ENCODE data around the gene MYO5C.

The MYO5C gene, protein sequence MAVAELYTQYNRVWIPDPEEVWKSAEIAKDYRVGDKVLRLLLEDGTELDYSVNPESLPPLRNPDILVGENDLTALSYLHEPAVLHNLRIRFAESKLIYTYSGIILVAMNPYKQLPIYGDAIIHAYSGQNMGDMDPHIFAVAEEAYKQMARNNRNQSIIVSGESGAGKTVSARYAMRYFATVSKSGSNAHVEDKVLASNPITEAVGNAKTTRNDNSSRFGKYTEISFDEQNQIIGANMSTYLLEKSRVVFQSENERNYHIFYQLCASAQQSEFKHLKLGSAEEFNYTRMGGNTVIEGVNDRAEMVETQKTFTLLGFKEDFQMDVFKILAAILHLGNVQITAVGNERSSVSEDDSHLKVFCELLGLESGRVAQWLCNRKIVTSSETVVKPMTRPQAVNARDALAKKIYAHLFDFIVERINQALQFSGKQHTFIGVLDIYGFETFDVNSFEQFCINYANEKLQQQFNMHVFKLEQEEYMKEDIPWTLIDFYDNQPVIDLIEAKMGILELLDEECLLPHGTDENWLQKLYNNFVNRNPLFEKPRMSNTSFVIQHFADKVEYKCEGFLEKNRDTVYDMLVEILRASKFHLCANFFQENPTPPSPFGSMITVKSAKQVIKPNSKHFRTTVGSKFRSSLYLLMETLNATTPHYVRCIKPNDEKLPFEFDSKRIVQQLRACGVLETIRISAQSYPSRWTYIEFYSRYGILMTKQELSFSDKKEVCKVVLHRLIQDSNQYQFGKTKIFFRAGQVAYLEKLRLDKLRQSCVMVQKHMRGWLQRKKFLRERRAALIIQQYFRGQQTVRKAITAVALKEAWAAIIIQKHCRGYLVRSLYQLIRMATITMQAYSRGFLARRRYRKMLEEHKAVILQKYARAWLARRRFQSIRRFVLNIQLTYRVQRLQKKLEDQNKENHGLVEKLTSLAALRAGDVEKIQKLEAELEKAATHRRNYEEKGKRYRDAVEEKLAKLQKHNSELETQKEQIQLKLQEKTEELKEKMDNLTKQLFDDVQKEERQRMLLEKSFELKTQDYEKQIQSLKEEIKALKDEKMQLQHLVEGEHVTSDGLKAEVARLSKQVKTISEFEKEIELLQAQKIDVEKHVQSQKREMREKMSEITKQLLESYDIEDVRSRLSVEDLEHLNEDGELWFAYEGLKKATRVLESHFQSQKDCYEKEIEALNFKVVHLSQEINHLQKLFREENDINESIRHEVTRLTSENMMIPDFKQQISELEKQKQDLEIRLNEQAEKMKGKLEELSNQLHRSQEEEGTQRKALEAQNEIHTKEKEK (N-terminal part only)

DNA sequence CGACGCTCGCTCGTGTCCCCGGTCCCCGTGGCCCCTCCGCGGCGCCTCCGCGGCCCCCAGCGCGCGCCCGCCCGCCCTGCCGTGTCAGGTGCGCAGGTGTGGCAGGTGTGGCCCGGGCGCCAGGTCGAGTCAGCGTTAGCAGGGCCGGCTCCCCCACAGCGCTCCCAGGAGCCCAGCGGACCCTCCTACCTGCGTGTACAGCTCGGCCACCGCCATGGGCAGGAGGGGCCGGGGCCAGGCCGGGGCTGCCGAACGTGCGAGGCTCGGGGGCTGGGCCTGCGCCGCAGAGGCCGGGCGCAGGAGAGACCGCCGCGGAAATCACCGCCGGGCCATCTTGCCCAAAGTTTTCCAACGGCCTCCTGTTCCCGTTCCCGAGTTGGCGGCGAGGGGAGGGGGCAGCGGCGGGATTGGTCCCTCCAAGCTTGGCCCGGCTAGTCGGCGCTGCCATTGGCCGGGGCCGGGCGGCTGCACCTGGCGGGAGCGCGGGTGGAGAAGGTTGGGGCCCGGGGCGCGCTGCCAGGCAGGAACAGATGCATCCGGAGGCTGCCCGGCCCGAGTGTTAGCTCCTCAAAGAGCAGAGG, at the start of gene MYO5C:
Gene MYO5C (minus strand): TSS at position 384 of the 581 bp plus-strand sequence. CDS start 168 bp downstream, at position 216.
- no peak for DNase-seq (ENCODE audit: low read depth in 2 of 2)

DNA sequence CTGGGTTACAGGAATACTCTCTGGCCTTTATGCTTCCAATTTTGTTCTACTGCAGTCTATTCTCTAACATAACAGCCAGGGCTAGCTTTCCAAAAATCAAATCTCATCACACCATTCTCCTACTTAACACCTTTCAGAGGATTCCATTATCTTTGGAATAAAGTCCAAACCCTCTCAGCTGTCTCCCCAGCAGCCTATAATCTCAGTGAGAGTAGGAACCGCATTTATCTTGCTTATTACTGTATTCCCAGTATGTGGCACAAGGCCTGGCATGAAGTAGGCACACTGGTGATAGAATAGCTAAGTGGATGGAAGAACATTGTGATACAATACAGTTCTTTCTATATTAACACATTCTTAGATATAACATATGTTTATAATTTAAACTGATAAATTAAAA, 49.0 kb upstream of the MYO5C start:
- no peak for DNase-seq (ENCODE audit: low read depth in 2 of 2)

DNA sequence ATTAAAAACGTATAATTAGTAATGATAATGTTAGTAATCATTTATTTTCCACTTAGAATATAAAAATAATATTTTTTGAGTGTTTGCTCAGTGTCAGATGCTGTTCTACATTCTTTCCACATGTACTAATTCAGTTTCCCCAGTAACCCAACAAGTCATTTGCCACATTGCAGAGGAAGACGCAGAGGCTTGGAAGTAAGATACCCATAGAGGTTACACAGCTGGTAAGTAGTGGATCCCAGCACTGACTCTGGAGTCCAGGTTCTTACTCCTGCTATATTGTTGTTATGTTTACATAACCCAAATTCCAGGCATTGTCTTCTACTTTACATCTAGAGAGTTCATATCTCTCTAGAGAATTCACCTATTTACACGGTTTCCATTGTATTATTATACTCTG, 48.2 kb upstream of the MYO5C start:
- DNase-seq (ENCODE audit: low read depth in 2 of 2), result no peak

DNA sequence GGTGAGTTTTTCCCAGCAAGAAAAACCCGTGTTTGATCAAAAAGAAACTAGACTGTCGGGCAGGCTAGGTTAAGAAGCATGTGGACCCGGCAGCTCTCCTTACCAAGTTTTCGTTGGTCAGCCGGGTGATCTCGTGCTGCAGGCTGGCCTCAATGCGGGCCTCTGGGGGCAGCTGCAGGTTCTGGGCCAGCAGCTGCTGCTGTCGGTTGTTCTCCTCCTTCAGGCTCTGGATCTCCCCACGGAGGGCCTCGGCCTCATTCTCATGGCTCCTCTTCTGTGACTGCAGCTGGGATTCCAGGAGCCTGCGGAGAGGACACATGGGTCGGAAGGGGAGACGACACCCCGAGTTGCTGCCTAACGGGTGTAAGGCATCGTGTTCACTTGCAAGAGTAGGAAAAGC, 44.5 kb upstream of the MYO5C start:
- no peak for DNase-seq (ENCODE audit: low read depth in 2 of 2)

DNA sequence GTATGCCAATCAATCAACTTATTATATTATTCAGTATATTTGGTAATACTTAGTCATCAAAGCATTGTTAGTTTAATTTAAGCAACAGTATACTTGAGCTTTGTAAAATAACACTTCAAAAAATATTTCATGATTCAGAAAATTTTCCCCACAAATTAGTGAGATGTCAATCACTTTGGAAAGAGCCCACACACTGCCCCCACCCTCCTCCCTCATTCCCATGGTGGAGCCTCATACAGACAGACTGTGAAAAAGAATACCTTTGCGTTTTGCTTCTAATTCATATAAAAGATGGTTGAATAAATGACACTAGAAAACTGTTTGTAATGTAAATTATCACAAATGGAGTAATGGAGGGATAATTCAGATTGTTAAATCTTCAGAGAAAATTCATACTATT, 43.3 kb upstream of the MYO5C start:
- no peak for DNase-seq (ENCODE audit: low read depth in 2 of 2)

DNA sequence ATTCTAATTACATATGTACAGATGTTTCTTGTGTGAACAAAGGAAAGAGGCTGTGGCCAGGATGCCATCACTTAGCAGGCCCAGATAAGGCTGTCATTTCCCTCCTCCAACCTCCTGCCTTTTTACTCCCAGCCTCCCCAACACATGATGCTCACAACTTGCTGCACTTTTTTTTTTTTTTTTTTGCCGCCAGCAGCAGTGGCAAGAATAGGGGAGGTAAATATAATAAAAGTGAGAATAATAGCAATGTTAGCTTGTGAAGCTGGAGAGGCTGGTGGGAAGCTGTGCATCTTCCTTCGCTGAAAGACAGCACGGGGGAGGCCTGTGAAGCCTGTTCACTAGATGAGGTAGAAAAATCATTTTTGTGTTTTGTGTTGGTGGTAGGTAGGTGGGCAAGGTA, 42.5 kb upstream of the MYO5C start:
- DNase-seq (ENCODE audit: low read depth in 2 of 2), result no peak

DNA sequence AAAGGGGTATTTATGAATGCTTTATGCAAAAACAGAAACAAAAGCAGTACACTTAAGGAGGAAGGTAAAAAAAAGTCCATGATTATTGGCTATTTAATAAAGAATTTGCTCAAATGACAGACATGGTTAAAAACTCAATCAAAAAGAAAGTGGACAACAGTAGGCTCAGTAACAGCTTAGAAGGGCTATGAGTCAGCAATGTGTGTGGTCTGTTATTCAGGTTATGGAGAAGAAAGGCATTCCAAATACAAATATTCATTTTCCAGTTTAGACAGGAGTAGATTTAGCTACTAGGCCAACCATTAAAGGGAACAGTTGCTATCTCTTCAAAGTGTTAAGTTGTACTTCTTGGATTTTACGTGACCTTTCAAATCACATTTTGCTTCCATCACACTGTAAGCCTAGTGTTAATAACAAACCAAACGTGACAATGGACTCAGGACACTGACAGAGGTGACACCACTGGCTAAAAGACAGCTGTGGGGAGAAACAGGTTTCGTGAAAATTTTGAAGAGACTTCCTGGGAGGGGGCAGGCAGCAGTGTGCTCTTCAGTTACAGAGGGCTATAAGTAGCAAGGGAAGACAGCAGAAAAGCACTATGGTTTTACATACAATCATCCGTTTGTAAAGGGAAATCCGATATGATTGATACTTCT, 41.7 kb upstream of the MYO5C start:
- no peak for DNase-seq (ENCODE audit: low read depth in 2 of 2)

DNA sequence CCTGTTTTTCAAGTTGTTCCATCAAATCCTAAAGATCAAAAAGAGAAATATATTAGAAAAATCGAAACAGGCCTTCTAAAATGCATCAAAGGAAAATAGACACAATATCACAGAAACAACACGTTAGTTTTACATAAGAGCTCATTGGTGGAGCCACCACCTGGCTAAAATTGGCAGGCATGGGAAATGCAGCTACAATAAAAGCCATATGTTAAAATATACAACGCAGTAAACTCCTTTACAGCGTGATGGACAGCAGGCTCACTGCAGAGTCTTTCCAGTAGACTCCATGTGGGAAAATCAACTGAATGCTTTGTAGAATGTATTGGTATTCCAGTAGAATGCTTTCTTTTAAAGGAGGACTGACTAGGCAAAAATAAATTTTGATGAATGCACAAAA, 40.9 kb upstream of the MYO5C start:
- DNase-seq (ENCODE audit: low read depth in 2 of 2), result no peak

DNA sequence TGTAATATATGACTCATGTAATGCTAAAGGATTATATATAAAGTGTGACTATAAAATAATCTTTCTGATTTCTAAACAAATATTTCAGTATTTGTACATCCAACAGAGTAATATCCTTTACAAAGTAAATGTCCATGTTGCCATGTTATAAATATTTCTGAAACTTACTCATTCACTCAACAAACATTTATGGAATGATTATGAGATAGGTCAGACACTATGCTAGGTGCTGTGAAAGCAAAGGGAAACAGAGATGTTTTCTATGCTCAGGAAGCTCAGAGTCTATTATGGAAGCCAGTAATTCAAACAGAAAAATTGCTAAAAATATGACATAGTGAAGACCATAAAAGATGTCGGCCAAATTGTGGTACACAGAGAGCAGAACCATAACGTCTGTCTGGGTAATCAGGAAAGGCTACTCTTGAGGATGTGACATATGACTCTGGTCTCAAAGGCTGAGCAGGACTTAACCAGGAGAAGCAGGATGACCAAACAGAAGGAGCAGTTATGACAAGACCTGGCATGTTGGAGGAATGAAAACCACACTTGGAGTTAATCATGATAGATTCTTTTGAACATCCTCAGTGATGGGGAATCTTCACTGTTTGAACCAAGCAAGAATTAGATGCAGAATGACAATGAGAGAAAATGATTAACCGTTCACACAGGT, 39.0 kb upstream of the MYO5C start:
- no peak for DNase-seq (ENCODE audit: low read depth in 2 of 2)

DNA sequence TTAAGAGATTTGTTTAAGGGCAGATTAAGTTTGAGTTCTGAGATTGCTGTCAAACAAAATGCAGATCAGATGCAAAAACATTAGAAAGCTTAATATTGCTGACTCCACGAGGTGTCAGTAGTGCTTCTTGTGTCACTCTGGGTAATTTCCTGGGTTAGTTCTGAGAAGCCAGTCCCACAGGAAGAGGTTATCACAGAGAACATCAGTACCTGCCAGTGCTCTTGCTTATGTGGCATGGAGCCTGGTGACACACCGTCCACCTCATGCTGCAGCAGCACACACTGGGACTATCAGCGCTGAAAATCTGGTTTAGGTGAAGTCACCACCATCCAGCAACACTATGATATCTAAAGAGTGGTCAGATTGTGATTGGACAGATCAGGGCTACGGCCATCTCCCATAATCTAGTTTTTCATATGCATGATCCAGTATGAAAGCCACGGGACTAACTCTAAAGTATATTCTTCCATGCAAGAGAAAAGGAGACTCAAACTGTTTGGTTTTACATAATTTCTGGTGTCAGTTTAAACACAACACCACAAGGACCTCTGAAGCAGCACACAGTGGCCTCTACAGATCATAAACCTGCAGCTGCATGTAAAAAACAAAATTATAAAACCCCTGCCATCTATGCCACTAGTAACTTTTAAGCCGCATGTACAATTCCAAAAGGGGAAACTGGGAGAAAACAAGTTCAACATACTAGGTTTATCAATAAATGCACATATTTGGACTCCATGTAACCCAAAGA, 36.1 kb upstream of the MYO5C start:
- peak; percentile 26 to 42 for DNase-seq (ENCODE audit: low read depth in 2 of 2)

DNA sequence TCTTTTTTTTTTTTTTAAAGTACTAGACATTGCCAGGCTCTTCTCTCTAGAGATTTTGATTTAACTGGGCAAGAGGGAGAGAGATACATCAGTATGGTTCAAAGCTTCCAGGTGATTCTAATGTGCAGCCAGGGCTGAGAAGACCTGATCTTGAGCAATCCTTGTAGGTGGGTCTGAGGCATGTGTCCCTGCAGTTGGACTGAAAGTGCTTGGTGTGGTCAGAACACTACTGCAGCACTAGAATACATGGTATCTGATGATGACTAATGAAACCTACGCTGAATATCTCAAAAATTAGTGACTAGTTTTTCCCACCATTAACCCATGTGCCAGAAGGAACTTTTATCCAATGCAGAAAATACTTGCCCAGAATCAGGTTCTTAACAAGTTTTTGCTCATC, 34.4 kb upstream of the MYO5C start:
- no peak for DNase-seq (ENCODE audit: low read depth in 2 of 2)

DNA sequence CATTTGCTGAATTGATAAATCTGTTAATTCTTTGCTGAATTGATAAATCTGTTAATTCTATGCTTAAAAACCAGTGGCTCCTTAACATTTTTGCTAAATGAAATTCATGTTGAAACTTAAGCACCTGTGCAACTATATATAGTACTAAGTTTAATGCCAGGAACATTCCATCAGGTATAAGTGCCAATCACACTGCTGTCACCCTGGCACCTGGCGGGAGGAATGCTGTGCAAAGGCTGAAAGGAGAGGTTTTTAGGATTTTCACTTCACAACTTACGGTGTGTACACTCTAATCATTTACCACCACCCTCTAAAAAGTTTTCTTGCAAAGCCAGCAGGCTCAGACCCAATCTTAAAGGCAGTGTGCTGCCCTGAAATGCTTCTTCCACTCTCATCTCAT, 33.5 kb upstream of the MYO5C start:
- no peak for DNase-seq (ENCODE audit: low read depth in 2 of 2)

DNA sequence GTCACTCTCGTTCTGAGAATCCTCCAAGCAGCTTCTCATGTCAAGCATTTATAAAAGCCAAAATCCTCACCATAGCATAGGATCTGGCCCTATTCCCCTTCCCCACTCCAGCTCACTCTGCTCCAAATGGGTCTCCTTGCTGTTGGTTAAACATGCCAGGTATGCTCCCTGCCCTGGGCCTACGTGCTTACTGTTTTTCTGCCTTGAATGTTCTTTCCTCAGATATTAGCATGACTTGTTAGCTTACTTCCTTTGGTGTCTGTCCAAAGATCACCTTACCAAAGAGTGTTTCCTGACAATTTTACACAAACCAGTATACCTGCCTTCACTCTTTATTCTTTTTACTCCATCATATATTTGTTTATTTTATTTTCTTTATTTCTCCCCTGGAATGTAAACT, 33.1 kb upstream of the MYO5C start:
- no peak for DNase-seq (ENCODE audit: low read depth in 2 of 2)

DNA sequence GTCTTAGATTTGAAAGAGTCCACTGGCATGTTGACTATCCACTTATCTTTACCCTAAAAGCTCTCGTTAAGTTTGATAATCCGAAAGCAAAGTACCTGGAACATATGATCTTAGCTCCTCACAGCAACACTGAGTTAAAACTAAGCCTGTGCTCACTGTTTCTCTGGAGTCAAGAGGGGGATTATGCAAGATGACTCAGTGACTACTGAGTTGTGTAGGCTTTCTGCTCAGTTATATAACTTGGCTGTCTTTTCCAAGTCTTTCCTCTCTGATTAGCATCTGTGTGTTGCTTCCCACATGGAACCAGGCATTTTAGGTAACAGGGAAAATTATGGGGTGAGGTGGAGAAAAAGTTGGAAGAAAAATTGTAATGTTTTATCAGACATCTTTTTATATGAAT, 31.2 kb upstream of the MYO5C start:
- no peak for DNase-seq (ENCODE audit: low read depth in 2 of 2)

DNA sequence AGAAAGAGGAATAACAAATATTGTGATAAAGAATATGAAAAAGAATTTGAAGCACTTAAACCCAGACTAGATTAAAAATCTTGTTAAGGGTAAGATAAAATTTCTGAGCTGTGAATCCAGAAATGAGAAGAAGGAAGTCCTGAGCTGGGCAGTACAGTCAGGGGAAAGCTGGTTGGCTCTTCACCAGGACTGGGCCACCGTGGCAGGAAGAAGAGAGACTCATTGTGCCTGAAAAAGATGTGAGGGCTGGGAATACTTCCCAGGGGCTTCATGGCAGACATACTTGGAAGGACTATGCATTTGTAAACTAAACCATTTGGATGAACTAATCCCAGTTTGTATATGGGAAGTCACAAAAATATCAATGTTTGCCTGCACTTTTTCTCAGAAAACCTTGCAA, 28.5 kb upstream of the MYO5C start:
- DNase-seq (ENCODE audit: low read depth in 2 of 2), result no peak

DNA sequence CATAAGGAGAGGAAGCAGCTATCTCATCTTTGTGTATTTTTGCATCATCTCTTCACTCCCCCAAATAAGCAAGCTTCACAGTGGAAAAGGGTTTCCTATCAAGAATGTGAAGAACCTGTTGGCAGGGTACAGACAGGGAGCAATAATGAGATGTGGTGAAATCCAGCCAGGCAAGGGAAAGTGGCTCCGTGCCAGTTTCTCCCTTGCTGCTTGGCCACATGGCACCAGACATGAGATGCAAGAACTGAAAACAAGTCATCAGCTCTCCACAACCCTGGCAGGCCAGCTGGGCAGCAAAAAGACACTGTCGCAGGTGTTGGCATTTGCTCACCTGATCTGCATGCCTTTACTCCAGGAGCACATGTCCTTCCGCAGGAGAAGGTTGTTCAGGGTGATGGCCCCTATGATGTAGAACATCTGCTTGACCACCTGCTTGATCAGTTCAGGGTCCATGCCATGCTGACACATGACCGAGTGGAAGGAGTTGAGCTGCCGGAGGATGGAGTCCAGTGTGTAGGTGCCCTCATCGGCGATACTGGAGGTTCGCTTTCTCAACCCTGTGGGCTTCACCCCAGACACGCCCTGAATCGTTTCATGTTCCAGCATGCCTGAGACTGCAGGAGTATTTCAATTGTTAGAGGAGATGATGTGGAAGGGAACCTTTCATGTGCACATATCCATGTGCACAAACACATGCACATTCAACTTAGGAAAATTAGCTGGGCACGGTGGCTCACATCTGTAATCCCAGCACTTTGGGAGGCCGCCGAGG, 23.3 kb upstream of the MYO5C start:
- DNase-seq (ENCODE audit: low read depth in 2 of 2), result no peak

DNA sequence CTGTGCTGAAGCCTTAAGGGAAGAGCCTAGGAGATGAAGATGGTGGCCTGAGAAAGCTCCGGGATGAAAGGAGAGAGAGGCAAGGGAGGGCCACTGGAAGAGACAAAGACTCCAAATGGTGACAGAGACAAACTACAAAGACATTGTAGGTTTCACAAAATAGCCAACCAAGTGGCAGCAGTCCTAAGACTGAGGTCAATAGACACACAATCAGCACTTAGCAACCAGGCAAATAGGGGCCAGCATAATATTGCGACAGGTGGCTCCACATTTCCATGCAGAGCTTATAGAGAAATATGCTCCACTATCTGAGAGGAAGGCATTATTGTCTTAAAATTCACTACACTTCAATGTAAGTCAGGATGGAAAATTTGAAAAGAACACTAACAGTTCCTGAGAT, 22.1 kb upstream of the MYO5C start:
- DNase-seq (ENCODE audit: low read depth in 2 of 2), result no peak

DNA sequence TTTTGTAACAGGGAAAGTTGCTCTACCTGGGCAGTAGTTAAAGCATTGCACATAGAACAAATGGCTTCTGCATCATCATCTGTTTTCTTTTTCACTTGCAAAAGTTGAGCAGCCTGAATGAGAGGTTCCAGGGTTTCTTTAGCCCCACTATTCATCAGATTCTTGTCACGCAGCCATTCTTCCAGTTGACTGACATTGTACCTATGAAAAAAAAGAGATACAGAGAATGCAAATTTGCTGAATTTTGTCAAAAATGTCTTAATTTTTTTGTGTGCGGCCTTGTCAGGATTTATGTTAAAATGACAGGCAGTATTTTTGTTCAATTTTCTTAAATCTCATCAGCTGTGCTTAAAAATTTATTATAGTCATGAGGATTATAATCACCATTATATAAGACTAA, 21.4 kb upstream of the MYO5C start:
- DNase-seq (ENCODE audit: low read depth in 2 of 2), result no peak

DNA sequence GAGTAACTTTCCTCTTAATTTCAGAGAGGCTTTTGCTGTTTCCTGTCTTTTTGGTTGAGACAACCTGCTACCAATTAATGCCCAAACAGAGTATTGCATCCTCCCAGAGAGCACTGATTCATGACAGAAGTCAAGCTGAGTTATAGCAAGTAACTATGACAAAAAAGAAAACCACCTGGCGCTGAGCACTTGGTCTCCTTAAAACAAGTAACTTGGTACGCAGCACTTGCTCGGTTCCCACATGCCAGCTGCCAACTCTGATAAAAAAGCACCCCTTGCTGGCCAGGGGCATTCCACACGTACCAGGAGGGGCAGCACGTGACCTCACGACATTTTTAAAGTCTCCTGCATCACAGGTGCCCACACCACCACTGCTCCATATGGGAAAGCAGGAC, 13.5 kb upstream of the MYO5C start:
- no peak for DNase-seq (ENCODE audit: low read depth in 2 of 2)
